GM21390 (cell line): ENCODE results near the gene GTF3C2.
"Not testable (repeated sequence)": the region's sequence is repeated elsewhere in the genome, so short reads cannot be mapped to it uniquely, and the experiment has no call there.

Experiments used
- ATAC-seq: cut with Tn5 transposase; IDR thresholded peaks from one replicate; pipeline ENCODE4 v1.9.1; 2021; ENCODE audit not compliant: unreplicated experiment

Gene GTF3C2

GRCh38 chr2:27375513-27376099, 19.0 kb upstream of the GTF3C2 start:
- ATAC-seq: no peak

GRCh38 chr2:27373567-27373966, 17.0 kb upstream of the GTF3C2 start:
- no peak for ATAC-seq

- ATAC-seq: no peak
Observed at GRCh38 chr2:27372937-27373336, 16.4 kb upstream of the GTF3C2 start.

DNA sequence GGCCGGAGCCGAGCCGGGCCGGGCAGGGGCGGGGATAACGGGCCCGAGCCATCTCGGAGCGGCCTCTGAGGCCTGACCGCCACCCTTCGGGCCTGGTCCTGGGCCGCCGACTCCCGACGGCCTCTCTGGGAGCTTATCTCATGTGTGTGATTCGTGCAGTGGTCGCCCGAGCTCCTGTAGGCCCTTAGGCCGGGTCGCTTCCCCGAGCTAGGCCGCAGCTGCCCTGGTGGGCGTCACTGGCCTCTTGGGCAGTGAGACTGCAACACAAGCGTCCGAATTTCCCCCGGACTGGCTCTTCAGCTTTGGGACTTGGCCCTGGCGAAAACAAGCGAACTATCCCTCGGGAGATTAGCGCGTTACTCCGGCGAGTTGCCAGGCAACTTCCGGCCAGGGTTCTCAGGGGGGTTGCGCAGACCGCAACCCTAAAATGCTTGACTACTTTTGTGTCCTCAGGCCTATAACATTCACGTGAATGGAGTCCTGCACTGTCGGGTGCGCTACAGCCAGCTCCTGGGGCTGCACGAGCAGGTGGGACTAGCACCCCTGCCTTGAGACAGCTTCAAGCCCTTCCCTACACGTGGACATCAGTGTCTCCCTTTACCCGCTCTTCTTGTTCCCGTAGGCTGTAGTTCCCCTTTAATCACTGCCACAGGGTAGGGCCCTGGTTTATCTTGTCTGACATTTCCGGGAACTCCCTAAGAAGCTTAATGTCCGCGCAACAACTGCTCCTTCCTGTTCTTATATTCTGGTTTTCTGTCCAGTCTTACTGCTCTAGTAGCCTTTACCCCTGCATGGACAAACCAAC, 14.5 kb upstream of the GTF3C2 start:
- ATAC-seq: peak; percentile 32

GRCh38 chr2:27370026-27370815, 13.7 kb upstream of the GTF3C2 start, which contains the start of the genes EIF2B4 and SNX17:
Gene EIF2B4, minus strand, starts transcription at chr2:27370338. Its CDS starts 24 bp downstream, at chr2:27370314.
Gene SNX17, plus strand, starts transcription at chr2:27370616. Its CDS starts 128 bp downstream, at chr2:27370744.
- peak; percentile 86 for ATAC-seq

- ATAC-seq: peak; percentile 6
Observed at GRCh38 chr2:27369471-27370025, 13.0 kb upstream of the GTF3C2 start.

DNA sequence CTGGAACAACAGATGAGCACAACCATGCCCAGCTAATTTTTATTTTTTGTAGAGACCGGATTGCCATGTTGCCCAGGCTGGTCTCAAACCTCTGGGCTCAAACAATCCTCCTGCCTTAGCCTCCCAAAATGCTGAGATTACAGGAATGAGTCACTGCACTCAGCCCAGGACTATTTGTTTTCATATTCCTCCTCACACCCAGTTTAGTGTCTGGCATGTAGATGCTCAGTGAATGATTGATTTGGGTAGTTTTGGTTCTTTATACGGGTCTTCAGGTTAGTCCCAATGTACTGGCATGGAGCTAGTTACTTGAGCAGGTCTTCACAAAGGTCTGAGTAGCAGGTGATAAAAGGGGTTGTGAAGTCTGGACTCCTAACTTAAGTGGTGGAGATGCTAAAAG, 7.4 kb upstream of the GTF3C2 start:
- no peak for ATAC-seq

DNA sequence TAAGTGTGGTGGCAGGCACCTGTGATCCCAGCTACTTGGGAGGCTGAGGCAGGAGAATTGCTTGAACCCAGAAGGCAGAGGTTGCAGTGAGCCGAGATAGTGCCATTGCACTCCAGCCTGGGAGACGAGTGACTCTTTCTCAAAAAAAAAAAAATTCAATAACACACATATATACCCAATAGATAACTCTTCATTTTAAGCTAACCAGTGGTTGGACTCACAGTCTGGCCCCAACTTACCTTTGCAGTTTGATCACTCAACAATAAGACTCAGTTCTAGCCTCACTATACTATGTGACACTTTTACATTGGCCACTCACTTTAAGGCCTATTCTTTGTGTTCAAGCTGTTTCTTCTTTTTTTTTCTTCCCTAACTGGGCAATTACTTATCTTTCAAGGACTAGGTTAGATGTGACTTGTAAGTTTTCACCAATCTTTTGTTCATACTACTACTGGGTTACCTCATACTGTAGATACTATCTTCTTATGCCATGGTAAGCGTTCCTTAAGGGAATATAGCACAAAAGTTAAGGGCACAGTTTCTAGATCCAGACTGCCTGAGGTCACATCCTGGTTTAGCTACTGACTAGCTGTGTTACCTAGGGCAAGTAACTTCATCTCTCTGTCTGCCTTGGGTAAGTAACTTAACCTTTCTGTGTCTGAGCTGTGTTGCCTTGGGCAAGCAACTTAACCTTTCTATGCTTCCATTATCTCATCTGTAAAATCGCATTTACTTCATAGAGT, 6.3 kb upstream of the GTF3C2 start:
- no peak for ATAC-seq

DNA sequence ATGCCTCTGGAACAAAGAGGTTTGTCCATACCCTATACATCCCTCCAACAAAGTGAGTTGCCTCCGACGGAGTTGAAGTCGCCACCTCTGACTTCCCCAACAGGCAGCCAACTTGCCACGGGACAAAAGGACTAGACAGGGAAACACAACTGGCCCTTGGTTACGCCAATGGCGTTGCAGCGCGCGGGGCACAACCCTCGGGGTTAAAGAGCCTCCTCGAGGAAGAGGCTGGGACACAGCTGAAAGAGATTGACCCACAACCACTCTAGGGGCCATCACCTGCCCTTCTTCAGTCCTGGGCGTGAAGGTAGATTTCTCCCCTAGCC, 545 bp downstream of the GTF3C2 start:
- ATAC-seq: peak; percentile 27

DNA sequence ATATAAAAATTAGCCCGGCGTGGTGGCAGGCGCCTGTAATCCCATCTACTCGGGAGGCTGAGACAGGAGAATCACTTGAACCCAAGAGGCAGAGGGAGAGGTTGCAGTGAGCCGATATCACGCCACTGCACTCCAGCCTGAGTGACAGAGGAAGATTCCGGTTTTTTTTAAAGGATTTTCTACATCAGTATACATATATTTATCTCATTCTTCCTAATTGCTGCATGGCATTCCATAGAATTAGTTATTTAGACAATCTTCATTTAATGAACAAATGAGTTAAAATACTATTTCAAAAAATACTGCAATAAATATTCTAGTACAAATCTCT, 2.0 kb downstream of the GTF3C2 start:
- no peak for ATAC-seq

DNA sequence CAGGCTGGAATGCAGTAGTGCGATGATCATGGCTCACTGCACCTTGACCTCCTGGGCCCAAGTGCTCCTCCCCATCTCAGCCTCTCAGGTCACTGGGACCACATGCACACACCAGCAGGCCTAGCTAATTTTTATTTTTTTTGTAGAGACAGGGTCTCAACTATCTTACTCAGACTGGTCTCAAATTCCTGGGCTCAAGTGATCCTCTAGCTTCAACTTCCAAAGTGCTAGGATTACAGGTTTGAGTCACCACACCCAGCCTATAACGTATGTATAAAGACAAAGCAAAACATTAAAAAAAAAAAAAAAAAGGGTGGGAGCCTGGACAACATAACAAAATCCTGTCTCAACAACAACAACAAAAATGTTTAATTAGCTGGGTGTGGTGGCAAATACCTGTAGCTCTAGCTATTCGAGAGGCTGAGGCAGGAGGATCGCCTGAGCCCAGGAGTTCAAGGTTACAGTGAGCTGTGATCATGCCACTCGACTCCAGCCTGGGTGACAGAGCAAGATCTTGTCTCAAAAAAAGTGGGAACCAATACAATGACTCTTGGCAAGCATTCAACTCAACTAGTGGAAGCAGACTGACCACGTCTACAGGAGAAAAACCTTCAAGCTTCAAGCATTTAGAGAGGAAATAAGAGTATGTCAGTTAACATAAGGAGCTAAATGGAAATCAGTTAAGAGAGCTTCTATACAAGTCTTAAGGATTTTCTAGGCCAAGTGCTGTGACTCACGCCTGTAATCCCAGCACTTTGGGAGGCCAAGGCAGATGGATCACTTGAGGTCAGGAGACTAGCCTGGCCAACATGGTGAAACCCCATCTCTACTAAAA, 2.6 kb downstream of the GTF3C2 start:
- no peak for ATAC-seq

DNA sequence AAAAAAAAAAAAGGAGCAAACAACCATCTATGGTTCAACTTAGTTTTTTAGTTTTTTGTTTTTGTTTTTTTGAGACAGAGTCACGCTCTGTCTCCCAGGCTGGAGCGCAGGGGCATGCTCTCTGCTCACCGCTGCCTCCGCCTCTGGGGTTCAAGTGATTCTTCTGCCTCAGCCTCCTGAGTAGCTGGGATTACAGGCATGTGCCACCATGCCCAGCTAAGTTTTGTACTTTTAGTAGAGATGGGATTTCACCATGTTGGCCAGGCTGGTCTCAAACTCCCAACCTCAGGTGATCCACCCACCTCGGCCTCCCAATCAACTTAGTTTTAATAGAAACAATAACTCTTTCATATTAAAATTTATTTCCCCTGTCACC, 3.2 kb downstream of the GTF3C2 start:
- not testable (repeated sequence) for ATAC-seq

GRCh38 chr2:27351802-27352598, 4.6 kb downstream of the GTF3C2 start:
- no peak for ATAC-seq

- ATAC-seq: no peak
Observed at GRCh38 chr2:27350106-27350693, 6.4 kb downstream of the GTF3C2 start.

GRCh38 chr2:27347641-27348040, 8.9 kb downstream of the GTF3C2 start:
- ATAC-seq: no peak

DNA sequence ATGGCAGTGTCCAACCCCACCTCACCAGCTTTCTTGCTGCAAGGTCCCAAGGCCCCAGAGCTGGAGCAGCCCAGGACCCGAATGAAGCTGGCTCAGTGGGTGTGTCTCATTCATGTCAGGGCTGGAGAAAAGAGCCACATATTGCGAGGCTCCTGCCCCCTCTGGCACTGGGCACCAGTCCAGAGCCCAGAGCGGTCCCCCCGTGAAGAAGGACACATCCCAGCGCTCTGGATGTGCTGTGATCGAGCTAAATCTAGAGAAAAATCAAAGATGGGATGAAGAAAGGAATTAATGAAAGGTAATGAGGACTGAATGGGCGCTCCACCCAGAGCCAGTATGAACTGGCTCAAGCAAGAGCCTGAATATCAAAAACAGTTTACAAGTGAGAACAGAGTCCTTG, 20.4 kb downstream of the GTF3C2 start:
- no peak for ATAC-seq

- no peak for ATAC-seq
Observed at GRCh38 chr2:27335311-27335710, 21.3 kb downstream of the GTF3C2 start.

DNA sequence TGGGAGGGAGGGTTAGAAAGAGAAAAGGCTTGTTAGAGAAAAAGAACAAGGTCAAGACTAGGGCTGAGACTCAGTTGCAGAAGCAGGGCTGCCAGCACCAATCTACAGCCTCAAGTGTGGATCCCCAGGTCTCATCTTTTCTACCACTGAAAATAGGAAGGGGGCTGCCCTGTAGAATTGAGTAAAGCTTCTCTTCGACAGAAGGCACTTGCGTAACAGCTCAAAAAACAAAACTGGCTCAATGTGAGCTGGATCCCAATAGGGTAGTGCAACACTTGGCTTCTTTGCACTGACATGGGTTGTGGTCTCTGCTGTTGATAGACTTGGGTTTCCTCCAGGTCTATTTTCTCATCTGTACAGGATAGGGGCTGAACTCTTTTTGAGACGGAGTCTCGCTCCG, 31.8 kb downstream of the GTF3C2 start:
- no peak for ATAC-seq
